PC-9 (cell line): ENCODE data around the gene PCSK5. TPM values are rescaled to one million over a fixed set of nuclear protein-coding genes. Genes with fewer than 3 reads are reported as not detected.

Experiments used
- BruUV-seq: library from RNA; stranded (reverse); fragments of 400-500 nt; replicated peaks from 2 replicates; lab custom pipeline; 2021; lab: Mats Ljungman, UMichigan
- CTCF ChIA-PET: fragments of 300-600 bp; sonication (Branson Sonifier 250); formaldehyde crosslinking; loops from one replicate; lab custom pipeline; 2022; ENCODE audit warnings: antibody characterized with exemption; lab: Charles Lee
- POLR2A ChIA-PET: fragments of 300-600 bp; sonication (Branson Sonifier 250); formaldehyde crosslinking; loops from one replicate; lab custom pipeline; 2022; ENCODE audit warnings: antibody characterized with exemption; ENCODE audit not compliant: unreplicated experiment; lab: Charles Lee
- DNase-seq, 2 experiments: peaks; one replicate each; pipeline versions ENCODE4 v3.0.0 to v3.0.0-alpha.2; 2015 to 2022; ENCODE audit warnings: mixed read lengths in 1 of 2
- H2AFZ ChIP-seq: fragments of 200-600 bp; sonication (generic); 2 replicates; pipeline ENCODE4 v1.8.1; 2017; ENCODE audit warnings: antibody characterized with exemption
- H3F3A ChIP-seq: fragments of 200-600 bp; sonication (generic); 2 replicates; pipeline ENCODE4 v1.8.1; 2017; ENCODE audit warnings: antibody characterized with exemption, mild to moderate bottlenecking, low read depth; ENCODE audit not compliant: insufficient read depth
- H3K27ac ChIP-seq: fragments of 200-600 bp; sonication (generic); 2 replicates; pipeline ENCODE4 v1.6.1; 2016; ENCODE audit warnings: mixed run types
- H3K27me3 ChIP-seq: fragments of 200-600 bp; sonication (generic); 2 replicates; pipeline ENCODE4 v1.6.1; 2016; ENCODE audit warnings: low read depth, mixed run types; ENCODE audit not compliant: insufficient read depth
- H3K36me3 ChIP-seq: fragments of 200-600 bp; sonication (generic); 2 replicates; pipeline ENCODE4 v1.6.1; 2016; ENCODE audit warnings: low read depth, mixed run types
- H3K4me1 ChIP-seq: fragments of 200-600 bp; sonication (generic); replicated peaks from 2 replicates; pipeline ENCODE4 v1.6.1; 2016; ENCODE audit warnings: mixed run types; ENCODE audit not compliant: insufficient read depth
- H3K4me2 ChIP-seq: fragments of 200-600 bp; sonication (generic); 2 replicates; pipeline ENCODE4 v1.6.1; 2017; ENCODE audit warnings: mixed run types
- H3K4me3 ChIP-seq: fragments of 200-600 bp; sonication (generic); 2 replicates; pipeline ENCODE4 v1.6.1; 2016; ENCODE audit warnings: mixed run types
- H3K79me2 ChIP-seq: fragments of 200-600 bp; sonication (generic); 2 replicates; pipeline ENCODE4 v1.6.1; 2017; ENCODE audit warnings: low read depth, mixed run types
- H3K9me2 ChIP-seq: fragments of 200-600 bp; sonication (generic); 2 replicates; pipeline ENCODE4 v1.8.1; 2017; ENCODE audit warnings: mild to moderate bottlenecking; ENCODE audit not compliant: insufficient read depth
- H3K9me3 ChIP-seq: fragments of 200-600 bp; sonication (generic); 2 replicates; pipeline ENCODE4 v1.8.1; 2016; ENCODE audit warnings: low read depth; ENCODE audit not compliant: insufficient read depth
- H4K20me1 ChIP-seq: fragments of 200-600 bp; sonication (generic); 2 replicates; pipeline ENCODE4 v1.8.1; 2017; ENCODE audit not compliant: insufficient read depth
- CTCF ChIP-seq: fragments of 200-600 bp; sonication (generic); conservative IDR thresholded peaks from 2 replicates; pipeline ENCODE4 v1.6.1; 2017; ENCODE audit warnings: mixed run types, antibody characterized with exemption, mild to moderate bottlenecking, moderate library complexity
- EZH2 ChIP-seq: fragments of 200-600 bp; sonication (generic); IDR thresholded peaks from 2 replicates; pipeline ENCODE4 v1.8.0; 2017; ENCODE audit warnings: antibody characterized with exemption, low read depth
- intact Hi-C: fragments of 100-400 bp; cut with micrococcal nuclease; formaldehyde crosslinking; loops from one replicate; pipeline ENCODE4 v1.10.0; 2022; ENCODE audit not compliant: unreplicated experiment
- total RNA-seq: library from RNA; stranded (reverse); gene quantifications from 2 replicates; pipeline ENCODE4 v1.2.3, GENCODE V29; 2021

The PCSK5 gene
- total RNA-seq, 1 experiment from 2014 or later = 8.2 TPM

- H3K9me3 ChIP-seq = no peaks in the 10 kb centered on the region
- no peaks in the 10 kb centered on the region for H3F3A ChIP-seq
- no peak for DNase-seq
- no peak overlapping the region for H2AFZ ChIP-seq
- no peaks in the 10 kb centered on the region for H3K79me2 ChIP-seq
- intact Hi-C loops = no loop called here
- H3K27ac ChIP-seq = no peak overlapping the region
- no peak for TF ChIP-seq EZH2
- BruUV-seq = no TSS peak
- ChIA-PET POLR2A (interaction anchor here (0.6 kb wide), 1 partner anchor 1987 kb away, joined by 6 read pairs; no protein-coding TSS in a partner anchor), CTCF (no interaction called here)
- no peak overlapping the region for H3K4me3 ChIP-seq
- H3K36me3 ChIP-seq = no peaks in the 10 kb centered on the region
- H3K9me2 ChIP-seq = no peaks in the 10 kb centered on the region
- H3K4me2 ChIP-seq = no peak overlapping the region
- H4K20me1 ChIP-seq = no peaks in the 10 kb centered on the region
- H3K27me3 ChIP-seq = no peaks in the 10 kb centered on the region
- H3K4me1 ChIP-seq = no peaks in the 10 kb centered on the region
Observed at GRCh38 chr9:76027416-76027815, 136.9 kb downstream of the PCSK5 start.

GRCh38 chr9:76027861-76028260 lies 137.4 kb downstream of the PCSK5 start:
- Histone ChIP-seq H3K27me3 (no peaks in the 10 kb centered on the region), H3K79me2 (no peaks in the 10 kb centered on the region), H3K9me2 (no peaks in the 10 kb centered on the region), H3K4me1 (no peaks in the 10 kb centered on the region), H4K20me1 (no peaks in the 10 kb centered on the region), H3F3A (no peaks in the 10 kb centered on the region), H3K4me2 (no peak overlapping the region), H2AFZ (no peak overlapping the region), H3K27ac (no peak overlapping the region), H3K9me3 (no peaks in the 10 kb centered on the region), H3K4me3 (no peak overlapping the region), H3K36me3 (no peaks in the 10 kb centered on the region)
- ChIA-PET POLR2A (interaction anchor here (0.6 kb wide), 1 partner anchor 1987 kb away, joined by 6 read pairs; no protein-coding TSS in a partner anchor), CTCF (interaction anchor here (0.6 kb wide), 1 partner anchor 1180 kb away, joined by 4 read pairs; no protein-coding TSS in a partner anchor)
- no peak for DNase-seq
- no TSS peak for BruUV-seq
- TF ChIP-seq CTCF (no peak), EZH2 (no peak)
- intact Hi-C loops = no loop called here

GRCh38 chr9:76032038-76032796 lies 141.7 kb downstream of the PCSK5 start:
- Histone ChIP-seq H4K20me1 (no peaks in the 10 kb centered on the region), H3K27ac (no peak overlapping the region), H3K79me2 (no peaks in the 10 kb centered on the region), H3K9me2 (no peaks in the 10 kb centered on the region), H3F3A (no peaks in the 10 kb centered on the region), H3K4me2 (no peak overlapping the region), H3K4me3 (no peak overlapping the region), H3K36me3 (no peaks in the 10 kb centered on the region), H3K27me3 (no peaks in the 10 kb centered on the region), H2AFZ (no peak overlapping the region), H3K9me3 (no peaks in the 10 kb centered on the region), H3K4me1 (no peaks in the 10 kb centered on the region)
- CTCF ChIA-PET = no interaction called here
- TF ChIP-seq CTCF = no peak
- no peak for DNase-seq
- intact Hi-C loops = no loop called here
- BruUV-seq = no TSS peak
- POLR2A ChIA-PET = no interaction called here
